Measurements from ENCODE around the gene PPP2CA. TPM values are rescaled to one million over a fixed set of nuclear protein-coding genes. Genes with fewer than 3 reads are reported as not detected.
A peak's percentile ranks its signal among the peaks of the same experiment; 100 is the strongest.

PPP2CA gene
- total and polyA plus RNA-seq, 9 of the 15 experiments (the other 6 are each of a cell fraction or from before 2014, with no cell fraction given) = 23.0 to 257 (median 109) TPM

GRCh38 chr5:134226441-134227192 is 744 bp upstream of the PPP2CA start (continued):
- TF ChIP-seq XRCC4 (IDR thresholded peaks at IDR 0.05; ENCODE audit: extremely low read depth, insufficient read depth, insufficient read length) (no peak), ID3 (CRISPR knock-in tag; IDR thresholded peaks at IDR 0.05) (no peak), ID3 (tag; IDR thresholded peaks at IDR 0.05) (0 out of 2 replicates have a peak, but pooled peaks have one; percentile 16), CC2D1A (IDR thresholded peaks at IDR 0.05) (peak; percentile 28; the same call in 1 of the 2 replicates), ZNF780A (CRISPR knock-in tag; IDR thresholded peaks at IDR 0.05) (no peak), PCBP1 (IDR thresholded peaks at IDR 0.05; ENCODE audit: low read depth, low read length, poor library complexity, severe bottlenecking) (no peak), PHTF2 (CRISPR knock-in tag; IDR thresholded peaks at IDR 0.05) (no peak), PREB (CRISPR knock-in tag; IDR thresholded peaks at IDR 0.05) (no peak), RUNX1 (IDR thresholded peaks at IDR 0.05; ENCODE audit: low read depth) (0 out of 2 replicates have a peak, but pooled peaks have one; percentile 18), LEF1 (IDR thresholded peaks at IDR 0.05) (no peak), AFF4 (CRISPR knock-in tag; IDR thresholded peaks at IDR 0.05) (peak; percentile 78; the same call in 1 of the 2 replicates), MBD2 (IDR thresholded peaks at IDR 0.05; ENCODE audit: borderline replicate concordance, low read depth) (no peak), LCOR (CRISPR knock-in tag; IDR thresholded peaks at IDR 0.05) (no peak), ZNF354B (CRISPR knock-in tag; IDR thresholded peaks at IDR 0.05) (no peak), EGR1 (conservative IDR thresholded peaks at IDR 0.05) (peak; percentile 64), TFAP4 (CRISPR knock-in tag; IDR thresholded peaks at IDR 0.05; ENCODE audit: borderline replicate concordance) (no peak), TCF7L2 (IDR thresholded peaks at IDR 0.05; ENCODE audit: low read depth, low read length) (no peak), YBX1 (IDR thresholded peaks at IDR 0.05) (no peak), SMARCE1 (IDR thresholded peaks at IDR 0.05) (peak; percentile 54; the same call in 1 of the 2 replicates)

All from K562 (cell line).